MCF 10A (cell line): ENCODE data around the gene HBQ1. TPM values are rescaled to one million over a fixed set of nuclear protein-coding genes. Genes with fewer than 3 reads are reported as not detected.

Experiments used
- BruUV-seq: library from RNA; stranded (reverse); fragments of 400-500 nt; replicated peaks from 2 replicates; lab custom pipeline; 2021; lab: Mats Ljungman, UMichigan
- CTCF ChIA-PET: fragments of 300-600 bp; sonication (Branson Sonifier 250); formaldehyde crosslinking; extraction: SDS; loops from one replicate; lab custom pipeline; 2021; ENCODE audit warnings: antibody characterized with exemption, inconsistent platforms; lab: Yijun Ruan, JAX
- POLR2A ChIA-PET: fragments of 300-600, 350-650 bp; sonication (Branson Sonifier 250); formaldehyde crosslinking; extraction: SDS; loops from one replicate; lab custom pipeline; 2020; ENCODE audit warnings: antibody characterized with exemption, inconsistent platforms; lab: Yijun Ruan, JAX
- DNase-seq: peaks from one replicate; pipeline ENCODE4 v3.0.0-alpha.2; 2018; ENCODE audit not compliant: unreplicated experiment
- H3K27ac Mint-ChIP-seq: one replicate; pipeline ENCODE4 v1.8.0; 2022; ENCODE audit warnings: mild to moderate bottlenecking, low read depth, mixed read lengths; ENCODE audit not compliant: unreplicated experiment
- H3K27me3 Mint-ChIP-seq: one replicate; pipeline ENCODE4 v1.8.0; 2022; ENCODE audit warnings: mixed read lengths; ENCODE audit not compliant: insufficient read depth, unreplicated experiment
- H3K36me3 Mint-ChIP-seq: one replicate; pipeline ENCODE4 v1.8.0; 2022; ENCODE audit warnings: mild to moderate bottlenecking, moderate library complexity, mixed read lengths; ENCODE audit not compliant: insufficient read depth, unreplicated experiment
- H3K4me1 Mint-ChIP-seq: one replicate; pipeline ENCODE4 v1.8.0; 2022; ENCODE audit warnings: mixed read lengths; ENCODE audit not compliant: insufficient read depth, unreplicated experiment
- H3K4me3 Mint-ChIP-seq: one replicate; pipeline ENCODE4 v1.8.0; 2022; ENCODE audit warnings: mild to moderate bottlenecking, moderate library complexity, mixed read lengths; ENCODE audit not compliant: unreplicated experiment
- H3K9me3 Mint-ChIP-seq: one replicate; pipeline ENCODE4 v1.8.0; 2022; ENCODE audit warnings: mixed read lengths; ENCODE audit not compliant: unreplicated experiment
- intact Hi-C: fragments of 100-400 bp; cut with micrococcal nuclease; formaldehyde crosslinking; loops from 2 replicates; pipeline ENCODE4 v1.14.1; 2022
- total RNA-seq: library from RNA; stranded (reverse); gene quantifications from 2 replicates; pipeline ENCODE4 v1.2.3, GENCODE V29; 2022
- TF ChIP-seq, protein P1 (sequence below): fragments of 200-600 bp; IDR thresholded peaks from one replicate; pipeline ENCODE4 v1.8.0; 2022; ENCODE audit warnings: antibody characterized with exemption, mild to moderate bottlenecking; ENCODE audit not compliant: unreplicated experiment

The HBQ1 gene
- total RNA-seq, 1 experiment from 2014 or later = not detected

DNA sequence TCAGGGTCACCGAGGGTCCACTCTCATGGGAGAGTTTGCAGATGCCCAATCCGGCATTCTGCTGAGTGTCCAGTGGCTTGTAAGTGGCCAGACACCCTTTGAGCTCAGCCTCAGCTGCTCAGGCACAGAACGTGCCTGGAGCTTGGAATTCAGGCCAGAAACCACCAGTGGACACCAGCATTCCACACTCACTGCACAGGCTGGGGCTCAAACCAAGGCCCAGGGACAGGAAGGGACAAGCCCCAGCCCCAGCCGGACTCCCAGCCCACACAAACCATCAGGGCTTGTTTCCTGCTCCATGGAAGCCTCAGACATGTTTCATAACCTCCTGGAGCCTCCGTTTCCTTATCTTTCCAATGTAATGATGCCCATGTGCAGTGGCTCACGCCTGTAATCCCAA is 36.8 kb upstream of the HBQ1 start:
- Mint-ChIP-seq H3K27ac (no peak overlapping the region), H3K36me3 (no peaks in the 10 kb centered on the region), H3K27me3 (no peaks in the 10 kb centered on the region), H3K4me3 (no peak overlapping the region), H3K9me3 (no peaks in the 10 kb centered on the region), H3K4me1 (no peaks in the 10 kb centered on the region)
- ChIA-PET CTCF (interaction anchor here (0.6 to 1.5 kb wide), 3 partner anchors 25 to 46 kb away, joined by 3 to 8 read pairs (median 4); no protein-coding TSS in a partner anchor), POLR2A (no interaction called here)
- DNase-seq = no peak
- intact Hi-C loops = no loop called here
- TF ChIP-seq, protein P1, sequence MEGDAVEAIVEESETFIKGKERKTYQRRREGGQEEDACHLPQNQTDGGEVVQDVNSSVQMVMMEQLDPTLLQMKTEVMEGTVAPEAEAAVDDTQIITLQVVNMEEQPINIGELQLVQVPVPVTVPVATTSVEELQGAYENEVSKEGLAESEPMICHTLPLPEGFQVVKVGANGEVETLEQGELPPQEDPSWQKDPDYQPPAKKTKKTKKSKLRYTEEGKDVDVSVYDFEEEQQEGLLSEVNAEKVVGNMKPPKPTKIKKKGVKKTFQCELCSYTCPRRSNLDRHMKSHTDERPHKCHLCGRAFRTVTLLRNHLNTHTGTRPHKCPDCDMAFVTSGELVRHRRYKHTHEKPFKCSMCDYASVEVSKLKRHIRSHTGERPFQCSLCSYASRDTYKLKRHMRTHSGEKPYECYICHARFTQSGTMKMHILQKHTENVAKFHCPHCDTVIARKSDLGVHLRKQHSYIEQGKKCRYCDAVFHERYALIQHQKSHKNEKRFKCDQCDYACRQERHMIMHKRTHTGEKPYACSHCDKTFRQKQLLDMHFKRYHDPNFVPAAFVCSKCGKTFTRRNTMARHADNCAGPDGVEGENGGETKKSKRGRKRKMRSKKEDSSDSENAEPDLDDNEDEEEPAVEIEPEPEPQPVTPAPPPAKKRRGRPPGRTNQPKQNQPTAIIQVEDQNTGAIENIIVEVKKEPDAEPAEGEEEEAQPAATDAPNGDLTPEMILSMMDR = no peak
- no TSS peak for BruUV-seq

DNA sequence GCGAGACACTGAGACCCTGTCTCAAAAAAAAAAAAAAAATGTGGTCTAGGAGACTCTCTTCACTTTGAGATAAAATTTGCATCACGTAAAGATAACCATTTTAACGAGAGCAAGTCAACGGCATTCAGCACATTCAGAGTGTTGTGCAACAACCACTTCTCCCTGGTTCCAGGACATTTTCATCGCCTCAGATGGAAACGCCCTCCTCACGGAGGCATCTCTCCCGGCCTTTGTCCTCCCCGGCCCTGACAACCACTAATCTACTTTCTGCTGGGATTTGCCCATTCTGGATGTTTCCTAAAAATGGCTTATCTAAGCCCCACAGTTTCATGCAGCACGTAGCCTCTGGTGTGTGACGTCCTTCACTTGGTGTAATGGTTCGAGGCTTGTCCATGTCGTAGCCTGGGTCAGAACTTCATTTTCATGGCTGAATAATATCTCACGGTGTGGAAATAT is 35.4 kb upstream of the HBQ1 start:
- no TSS peak for BruUV-seq
- intact Hi-C loops = no loop called here
- TF ChIP-seq, protein P1 = no peak
- H3K27me3 Mint-ChIP-seq = no peaks in the 10 kb centered on the region
- no peaks in the 10 kb centered on the region for H3K9me3 Mint-ChIP-seq
- POLR2A ChIA-PET = no interaction called here
- CTCF ChIA-PET = interaction anchor here (0.7 kb wide), 1 partner anchor 37 kb away, joined by 4 read pairs; no protein-coding TSS in a partner anchor
- no peaks in the 10 kb centered on the region for H3K36me3 Mint-ChIP-seq
- H3K27ac Mint-ChIP-seq = no peak overlapping the region
- H3K4me1 Mint-ChIP-seq = peaks cover 6% of the 10 kb centered on the region
- H3K4me3 Mint-ChIP-seq = no peak overlapping the region
- no peak for DNase-seq

DNA sequence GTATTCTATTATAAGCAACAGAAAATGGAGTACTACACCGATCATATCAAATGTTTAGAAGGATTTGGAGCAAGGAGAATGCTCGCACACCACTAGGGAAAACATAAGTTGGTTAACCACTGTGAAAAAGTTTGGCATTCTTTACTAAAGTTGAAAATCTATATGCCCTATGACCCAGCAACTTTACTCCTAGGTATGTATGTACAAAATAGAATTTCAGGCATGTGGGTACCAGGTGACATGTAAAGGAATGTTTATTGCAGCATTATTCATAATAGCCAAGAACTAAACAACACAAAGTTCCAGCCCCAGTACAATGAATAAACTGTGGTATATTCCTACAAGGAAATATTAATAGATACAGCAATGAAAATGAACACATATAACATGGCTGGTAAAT is 33.6 kb upstream of the HBQ1 start:
- intact Hi-C loops = no loop called here
- no peaks in the 10 kb centered on the region for H3K9me3 Mint-ChIP-seq
- H3K27ac Mint-ChIP-seq = no peak overlapping the region
- no peaks in the 10 kb centered on the region for H3K36me3 Mint-ChIP-seq
- ChIA-PET POLR2A (no interaction called here), CTCF (no interaction called here)
- H3K27me3 Mint-ChIP-seq = no peaks in the 10 kb centered on the region
- peaks cover 6% of the 10 kb centered on the region for H3K4me1 Mint-ChIP-seq
- no peak for DNase-seq
- TF ChIP-seq, protein P1 = no peak
- H3K4me3 Mint-ChIP-seq = no peak overlapping the region
- no TSS peak for BruUV-seq

DNA sequence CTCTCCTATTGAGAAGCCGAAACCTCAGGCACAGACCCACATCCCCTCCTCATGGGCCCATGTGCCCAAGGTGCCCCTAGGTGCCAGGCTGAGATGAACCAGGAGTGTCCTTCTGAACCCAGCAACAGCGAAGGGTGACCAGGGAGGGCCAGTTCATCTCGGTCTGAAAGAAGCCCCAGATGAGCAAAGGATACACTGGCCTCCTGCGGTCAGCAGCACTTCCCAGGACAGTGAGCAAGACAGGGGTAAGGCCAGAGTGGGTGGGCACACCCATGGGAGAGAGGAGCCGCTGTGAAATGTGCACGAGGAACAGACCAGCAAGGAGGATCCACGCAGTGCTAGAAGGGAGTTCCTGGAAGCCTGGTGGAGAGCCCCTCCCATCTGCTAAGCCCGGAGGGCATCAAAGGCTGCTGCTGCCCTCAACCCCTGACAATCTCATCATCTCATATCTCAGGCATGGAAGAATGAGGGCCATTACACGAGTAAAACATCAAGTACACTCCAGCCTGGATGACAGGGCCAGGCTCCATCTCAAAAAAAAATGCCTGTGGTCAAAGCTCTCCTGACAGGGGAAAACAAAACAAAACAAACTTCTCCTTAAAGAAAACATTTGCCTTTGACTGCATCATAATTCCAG is 31.1 kb upstream of the HBQ1 start:
- Mint-ChIP-seq H3K4me3 (no peak overlapping the region), H3K27ac (no peak overlapping the region), H3K36me3 (no peaks in the 10 kb centered on the region), H3K9me3 (no peaks in the 10 kb centered on the region), H3K4me1 (peaks cover 6% of the 10 kb centered on the region), H3K27me3 (peaks cover under 1% of the 10 kb centered on the region)
- DNase-seq = no peak
- intact Hi-C loops = no loop called here
- ChIA-PET CTCF (interaction anchor here (0.6 kb wide), 1 partner anchor 33 kb away, joined by 3 read pairs; no protein-coding TSS in a partner anchor), POLR2A (interaction anchor here (0.7 kb wide), 1 partner anchor 14 kb away, joined by 4 read pairs; no protein-coding TSS in a partner anchor)
- no TSS peak for BruUV-seq
- TF ChIP-seq, protein P1 = no peak
